Gastroesophageal sphincter (tissue), 4 donors: ENCODE data around the gene DDX31. TPM values are rescaled to one million over a fixed set of nuclear protein-coding genes. Genes with fewer than 3 reads are reported as not detected.

Source experiments
- ATAC-seq: fragments of 150-250 bp; one replicate; pipeline ENCODE4 v1.9.1; 2016; ENCODE audit warnings: mild to moderate bottlenecking, moderate library complexity
- H3K27ac ChIP-seq, 4 donors: fragments of 200-600 bp; sonication (generic) in 3 of 4; 1 replicate in 3 of 4; 2 replicates in 1 of 4; pipeline ENCODE4 v1.5.1; 2016 to 2019
- H3K27me3 ChIP-seq: fragments of 200-600 bp; sonication (generic); one replicate; pipeline ENCODE4 v1.5.1; 2019
- H3K36me3 ChIP-seq, 2 donors: fragments of 200-600 bp; sonication (generic); one replicate each; pipeline ENCODE4 v1.5.1; 2019; ENCODE audit warnings: control low read depth in 1 of 2
- H3K4me1 ChIP-seq, 3 donors: fragments of 200-600 bp; sonication (generic); 1 replicate in 2 of 3; 2 replicates in 1 of 3; pipeline ENCODE4 v1.5.1; 2016 to 2019; ENCODE audit warnings: control low read depth in 2 of 3
- H3K4me3 ChIP-seq, 2 donors: fragments of 200-600 bp; sonication (generic); one replicate each; pipeline ENCODE4 v1.5.1; 2019; ENCODE audit warnings: mild to moderate bottlenecking in 1 of 2, moderate library complexity in 1 of 2
- H3K9me3 ChIP-seq, 3 donors: fragments of 200-600 bp; sonication (generic); one replicate each; pipeline ENCODE4 v1.5.1; 2017 to 2019; ENCODE audit warnings: control low read depth in 2 of 3
- CTCF ChIP-seq, 4 experiments: fragments of 200-600 bp in 2 of 4; fragments of 450-650 bp in 2 of 4; sonication (generic) in 1 of 4; IDR thresholded peaks; one replicate each; pipeline ENCODE4 v1.5.1; 2017 to 2019; ENCODE audit warnings: antibody characterized with exemption in 4 of 4, mild to moderate bottlenecking in 2 of 4, moderate library complexity in 2 of 4
- EP300 ChIP-seq: sonication (generic); formaldehyde crosslinking; IDR thresholded peaks from one replicate; pipeline ENCODE4 v1.6.1; 2017; ENCODE audit warnings: antibody characterized with exemption, mild to moderate bottlenecking
- POLR2A ChIP-seq, 2 donors: fragments of 450-650 bp; IDR thresholded peaks; one replicate each; pipeline ENCODE4 v1.6.1; 2017; ENCODE audit warnings: antibody characterized with exemption in 2 of 2, mild to moderate bottlenecking in 2 of 2, moderate library complexity in 1 of 2
- POLR2AphosphoS5 ChIP-seq: sonication (generic); formaldehyde crosslinking; IDR thresholded peaks from one replicate; pipeline ENCODE4 v1.6.1; 2017; ENCODE audit warnings: antibody characterized with exemption
- WGBS, 2 donors: methylation state at CpG; one replicate each; pipeline ENCODE4 v1.1.5; 2018; ENCODE audit warnings: low coverage in 1 of 2; 5-methylcytosine and 5-hydroxymethylcytosine counted together
- total RNA-seq, 4 donors: library from RNA; depleted of rRNA; stranded (reverse); fragments of >200 nt; gene quantifications; one replicate each; pipeline ENCODE4 v1.1.0, GENCODE V29; 2016

Gene DDX31
- total RNA-seq, 4 donors from 2014 or later = 8.3 to 10.3 (median 9.3) TPM

GRCh38 chr9:132637351-132637750 lies 32.4 kb downstream of the DDX31 start:
- Histone ChIP-seq H3K27me3 (no peaks in the 10 kb centered on the region), H3K4me1 (no peaks in the 10 kb centered on the region), H3K36me3 (peaks cover 0 to 81% of the 10 kb centered on the region in 2 donors), H3K4me3 (no peak overlapping the region), H3K27ac (no peak overlapping the region), H3K9me3 (no peaks in the 10 kb centered on the region)
- ATAC-seq = no peak
- 80% methylated on average over 1 of the region's 12 CpGs; no CpG with 5 or more reads in 1 of the 2 donors for WGBS, 2 donors
- TF ChIP-seq POLR2A (IDR thresholded peaks at IDR 0.05) = no peak
- TF ChIP-seq EP300 = no peak
- TF ChIP-seq POLR2AphosphoS5 = no peak
- no peak for TF ChIP-seq CTCF (IDR thresholded peaks at IDR 0.05)

- H3K27me3 ChIP-seq = no peaks in the 10 kb centered on the region
- no peak overlapping the region for H3K27ac ChIP-seq
- WGBS, 2 donors = 94 to 100% methylated on average over 3 of the region's 3 CpGs
- H3K4me3 ChIP-seq = no peak overlapping the region
- H3K36me3 ChIP-seq = peaks cover 0 to 77% of the 10 kb centered on the region in 2 donors
- no peak for ATAC-seq
- TF ChIP-seq POLR2AphosphoS5 = no peak
- TF ChIP-seq EP300 = no peak
- no peak for TF ChIP-seq CTCF (IDR thresholded peaks at IDR 0.05)
- TF ChIP-seq POLR2A (IDR thresholded peaks at IDR 0.05) = no peak
- H3K9me3 ChIP-seq = no peaks in the 10 kb centered on the region
- H3K4me1 ChIP-seq = no peaks in the 10 kb centered on the region
Observed at GRCh38 chr9:132634327-132634726, 35.5 kb downstream of the DDX31 start.

DNA sequence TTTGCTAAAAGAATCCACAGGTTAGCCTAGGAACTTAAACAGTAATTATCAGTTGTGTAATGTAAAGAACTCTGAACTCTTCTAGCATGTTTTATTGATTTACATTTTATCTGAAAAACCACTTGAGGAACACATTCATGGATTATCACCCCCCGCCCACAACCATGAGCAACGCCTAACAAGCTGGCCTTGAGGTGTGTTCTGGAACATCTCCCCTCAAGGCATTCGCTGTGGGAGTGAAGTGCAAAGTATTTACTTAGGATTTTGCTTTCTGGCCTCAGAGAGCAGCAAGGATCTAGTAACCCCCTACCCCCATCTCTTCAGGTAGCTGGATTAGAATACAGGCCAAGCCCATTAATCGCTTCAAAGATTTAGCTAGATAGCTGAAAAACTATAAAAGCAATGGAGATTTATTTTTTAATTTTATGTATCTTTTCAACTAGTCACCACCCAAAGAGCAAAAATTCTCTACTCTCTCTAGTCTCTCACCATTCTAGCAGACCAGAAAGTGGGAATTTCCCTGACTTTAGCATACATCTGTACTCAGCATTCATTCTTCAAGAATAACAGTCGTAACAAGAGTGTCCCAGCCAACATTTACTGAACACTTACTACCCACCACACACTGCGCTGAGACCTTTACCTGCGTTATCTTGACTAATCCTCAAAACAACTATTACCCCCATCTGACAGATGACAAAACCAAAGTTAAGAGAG lies 37.2 kb downstream of the DDX31 start:
- no peak overlapping the region for H3K4me3 ChIP-seq
- H3K36me3 ChIP-seq = peaks cover 0 to 77% of the 10 kb centered on the region in 2 donors
- no peak for ATAC-seq
- no peaks in the 10 kb centered on the region for H3K9me3 ChIP-seq
- H3K4me1 ChIP-seq = no peaks in the 10 kb centered on the region
- WGBS, 2 donors = 93 to 95% methylated on average over 5 to 7 of the region's 7 CpGs
- H3K27me3 ChIP-seq = no peaks in the 10 kb centered on the region
- TF ChIP-seq CTCF (IDR thresholded peaks at IDR 0.05) = no peak
- TF ChIP-seq POLR2A (IDR thresholded peaks at IDR 0.05) = no peak
- no peak for TF ChIP-seq EP300
- TF ChIP-seq POLR2AphosphoS5 = no peak
- no peak overlapping the region for H3K27ac ChIP-seq

DNA sequence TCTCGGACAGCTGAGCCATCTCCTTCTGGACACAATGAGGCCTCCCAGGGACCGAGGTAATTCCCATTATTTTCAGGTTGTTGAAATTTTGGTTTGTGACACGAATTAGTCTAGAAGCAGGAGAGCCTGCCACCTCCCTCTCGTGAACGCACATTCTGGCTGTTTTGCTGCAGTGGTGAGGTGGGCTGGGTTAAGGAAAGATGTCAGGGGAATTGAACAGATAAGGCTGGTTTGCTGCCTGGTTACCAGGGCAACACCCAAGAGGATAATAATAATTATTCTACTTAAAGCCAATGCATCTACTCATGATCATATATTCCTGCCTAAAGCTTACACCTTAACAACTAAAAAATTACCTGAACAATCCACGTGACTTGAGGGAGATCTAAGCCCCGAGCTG lies 38.1 kb downstream of the DDX31 start:
- H3K4me1 ChIP-seq = no peaks in the 10 kb centered on the region
- peaks cover 0 to 77% of the 10 kb centered on the region in 2 donors for H3K36me3 ChIP-seq
- H3K4me3 ChIP-seq = no peak overlapping the region
- WGBS, 2 donors = 85 to 88% methylated on average over 3 to 5 of the region's 7 CpGs
- H3K9me3 ChIP-seq = no peaks in the 10 kb centered on the region
- ATAC-seq = no peak
- H3K27ac ChIP-seq = no peak overlapping the region
- H3K27me3 ChIP-seq = no peaks in the 10 kb centered on the region
- no peak for TF ChIP-seq EP300
- TF ChIP-seq CTCF (IDR thresholded peaks at IDR 0.05) = no peak
- TF ChIP-seq POLR2A (IDR thresholded peaks at IDR 0.05) = no peak
- TF ChIP-seq POLR2AphosphoS5 = no peak

DNA sequence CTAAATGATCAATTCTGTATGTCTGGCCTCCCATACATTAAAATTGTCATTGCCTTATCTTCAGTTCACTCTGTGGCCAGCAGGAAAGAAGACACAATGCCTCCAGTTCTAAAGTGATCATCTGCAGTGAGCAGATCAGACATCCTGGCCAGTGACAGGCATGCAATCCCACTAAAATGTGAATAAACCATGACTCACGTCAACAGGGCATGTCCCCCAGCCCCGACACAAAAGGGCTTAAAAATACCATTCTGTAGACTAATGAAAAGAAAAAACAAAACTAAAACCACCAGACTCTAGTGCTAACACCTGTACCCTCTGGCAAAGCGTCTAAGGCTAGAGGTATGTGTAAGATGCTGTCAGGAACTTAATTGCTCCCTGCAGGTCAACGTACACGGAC lies 38.5 kb downstream of the DDX31 start:
- TF ChIP-seq POLR2AphosphoS5 (no peak), CTCF (IDR thresholded peaks at IDR 0.05) (no peak)
- no peaks in the 10 kb centered on the region for H3K27me3 ChIP-seq
- no peak overlapping the region for H3K27ac ChIP-seq
- H3K36me3 ChIP-seq = peaks cover 0 to 77% of the 10 kb centered on the region in 2 donors
- ATAC-seq = no peak
- 90 to 100% methylated on average over 2 to 5 of the region's 5 CpGs for WGBS, 2 donors
- no peaks in the 10 kb centered on the region for H3K4me1 ChIP-seq
- H3K9me3 ChIP-seq = no peaks in the 10 kb centered on the region
- H3K4me3 ChIP-seq = no peak overlapping the region
